HepG2 (cell line): Measurements from ENCODE around the gene TBC1D24. TPM values are rescaled to one million over a fixed set of nuclear protein-coding genes. Genes with fewer than 3 reads are reported as not detected.

Source experiments
- JDP2 ChIP-seq: sonication (generic); formaldehyde crosslinking; IDR thresholded peaks from 2 replicates; pipeline ENCODE4 v1.8.1; 2022; ENCODE audit warnings: missing genetic modification reagents, borderline replicate concordance
- MLX ChIP-seq: IDR thresholded peaks from 2 replicates; pipeline ENCODE4 v1.6.1; 2016
- NFE2 ChIP-seq: sonication (generic); formaldehyde crosslinking; IDR thresholded peaks from 2 replicates; pipeline ENCODE4 v1.4.0; 2020; ENCODE audit warnings: missing genetic modification reagents
- PATZ1 ChIP-seq: sonication (generic); formaldehyde crosslinking; IDR thresholded peaks from 2 replicates; pipeline ENCODE4 v1.4.0; 2020; ENCODE audit warnings: missing genetic modification reagents
- SAFB2 ChIP-seq: sonication (generic); formaldehyde crosslinking; IDR thresholded peaks from 2 replicates; pipeline ENCODE4 v1.5.1; 2020; ENCODE audit warnings: missing genetic modification reagents, low read depth, mild to moderate bottlenecking, borderline replicate concordance
- SETDB1 ChIP-seq: sonication (generic); formaldehyde crosslinking; IDR thresholded peaks from 2 replicates; pipeline ENCODE4 v1.5.1; 2020; ENCODE audit warnings: missing genetic modification reagents, mild to moderate bottlenecking, borderline replicate concordance
- SMC3 ChIP-seq: IDR thresholded peaks from 2 replicates; pipeline ENCODE4 v1.6.1; 2011; ENCODE audit warnings: low read length, improper control_type of control experiment
- TBX3 ChIP-seq: fragments of 450-650 bp; IDR thresholded peaks from 2 replicates; pipeline ENCODE4 v1.6.1; 2017; ENCODE audit warnings: antibody characterized with exemption, mild to moderate bottlenecking, inconsistent platforms, borderline replicate concordance
- TEAD3 ChIP-seq: optimal IDR thresholded peaks from 2 replicates; pipeline ENCODE3; 2016; ENCODE audit warnings: borderline replicate concordance
- XRCC5 ChIP-seq: fragments of 200-400 bp; formaldehyde crosslinking; optimal IDR thresholded peaks from 2 replicates; pipeline ENCODE3; 2017; ENCODE audit warnings: mild to moderate bottlenecking, low read length
- ZBTB1 ChIP-seq: sonication (generic); formaldehyde crosslinking; IDR thresholded peaks from 2 replicates; pipeline ENCODE4 v1.4.0; 2020; ENCODE audit warnings: missing genetic modification reagents, borderline replicate concordance
- ZBTB2 ChIP-seq: sonication (generic); formaldehyde crosslinking; IDR thresholded peaks from 2 replicates; pipeline ENCODE4 v1.8.0; 2022; ENCODE audit warnings: low read depth, missing genetic modification reagents
- ZFP36 ChIP-seq: fragments of 150-350 bp; IDR thresholded peaks from 2 replicates; pipeline ENCODE4 v1.6.1; 2018; ENCODE audit warnings: borderline replicate concordance, low read length, low read depth; ENCODE audit not compliant: partially characterized antibody
- ZNF124 ChIP-seq: sonication (generic); formaldehyde crosslinking; IDR thresholded peaks from 2 replicates; pipeline ENCODE4 v1.4.0; 2020; ENCODE audit warnings: missing genetic modification reagents
- ZSCAN9 ChIP-seq: IDR thresholded peaks from 2 replicates; pipeline ENCODE4 v1.6.1; 2016; ENCODE audit warnings: borderline replicate concordance
- polyA plus RNA-seq, 8 experiments: library from polyadenylated mRNA; depleted of rRNA in 3 of 8; stranded (reverse) in 7 of 8; unstranded in 1 of 8; fragments of >200 nt; fragmentation: Illumina TruSeq in 4 of 8; extraction: Trizol in 4 of 8; gene quantifications; 2 replicates each; pipeline versions ENCODE4 v1.2.1 to v1.2.3, GENCODE V29; 2011 to 2016; ENCODE audit warnings: low read depth in 4 of 8, missing spikeins in 1 of 8, mixed read lengths in 1 of 8; ENCODE audit not compliant: insufficient read depth in 1 of 8
- total RNA-seq, 5 experiments: library from RNA; depleted of rRNA; stranded (reverse); fragments of >200 nt; fragmentation: Illumina TruSeq; extraction: Trizol; gene quantifications; 2 replicates each; pipeline ENCODE4 v1.2.3, GENCODE V29; 2016; ENCODE audit warnings: low read depth in 1 of 5
- TF ChIP-seq, protein P1 (sequence below): sonication (generic); formaldehyde crosslinking; IDR thresholded peaks from 2 replicates; pipeline ENCODE4 v1.4.0; 2020; ENCODE audit warnings: mild to moderate bottlenecking, missing genetic modification reagents

Gene TBC1D24
- total and polyA plus RNA-seq, 2 of the 13 experiments (the other 11 are each of a cell fraction or from before 2014, with no cell fraction given) = 7.7 to 13.7 TPM

DNA sequence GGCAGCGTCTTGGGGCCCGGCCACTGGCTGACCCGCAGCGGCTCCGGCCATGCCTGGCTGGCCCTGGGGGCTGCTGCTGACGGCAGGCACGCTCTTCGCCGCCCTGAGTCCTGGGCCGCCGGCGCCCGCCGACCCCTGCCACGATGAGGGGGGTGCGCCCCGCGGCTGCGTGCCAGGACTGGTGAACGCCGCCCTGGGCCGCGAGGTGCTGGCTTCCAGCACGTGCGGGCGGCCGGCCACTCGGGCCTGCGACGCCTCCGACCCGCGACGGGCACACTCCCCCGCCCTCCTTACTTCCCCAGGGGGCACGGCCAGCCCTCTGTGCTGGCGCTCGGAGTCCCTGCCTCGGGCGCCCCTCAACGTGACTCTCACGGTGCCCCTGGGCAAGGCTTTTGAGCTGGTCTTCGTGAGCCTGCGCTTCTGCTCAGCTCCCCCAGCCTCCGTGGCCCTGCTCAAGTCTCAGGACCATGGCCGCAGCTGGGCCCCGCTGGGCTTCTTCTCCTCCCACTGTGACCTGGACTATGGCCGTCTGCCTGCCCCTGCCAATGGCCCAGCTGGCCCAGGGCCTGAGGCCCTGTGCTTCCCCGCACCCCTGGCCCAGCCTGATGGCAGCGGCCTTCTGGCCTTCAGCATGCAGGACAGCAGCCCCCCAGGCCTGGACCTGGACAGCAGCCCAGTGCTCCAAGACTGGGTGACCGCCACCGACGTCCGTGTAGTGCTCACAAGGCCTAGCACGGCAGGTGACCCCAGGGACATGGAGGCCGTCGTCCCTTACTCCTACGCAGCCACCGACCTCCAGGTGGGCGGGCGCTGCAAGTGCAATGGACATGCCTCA lies 3.1 kb upstream of the TBC1D24 start (continued):
- TF ChIP-seq ZNF124 (CRISPR knock-in tag) (no peak), ZBTB2 (CRISPR knock-in tag) (peak; percentile 31; the same call in 1 of the 2 replicates), XRCC5 (peak; percentile 23), ZSCAN9 (CRISPR knock-in tag) (no peak), MLX (CRISPR knock-in tag) (no peak), SAFB2 (no peak), TEAD3 (CRISPR knock-in tag) (peak; percentile 66), TBX3 (no peak), NFE2 (no peak), JDP2 (no peak), SMC3 (no peak), SETDB1 (CRISPR knock-in tag) (no peak), ZFP36 (no peak), PATZ1 (0 out of 2 replicates have a peak, but pooled peaks have one; percentile 49), ZBTB1 (CRISPR knock-in tag) (no peak)
- TF ChIP-seq, protein P1, sequence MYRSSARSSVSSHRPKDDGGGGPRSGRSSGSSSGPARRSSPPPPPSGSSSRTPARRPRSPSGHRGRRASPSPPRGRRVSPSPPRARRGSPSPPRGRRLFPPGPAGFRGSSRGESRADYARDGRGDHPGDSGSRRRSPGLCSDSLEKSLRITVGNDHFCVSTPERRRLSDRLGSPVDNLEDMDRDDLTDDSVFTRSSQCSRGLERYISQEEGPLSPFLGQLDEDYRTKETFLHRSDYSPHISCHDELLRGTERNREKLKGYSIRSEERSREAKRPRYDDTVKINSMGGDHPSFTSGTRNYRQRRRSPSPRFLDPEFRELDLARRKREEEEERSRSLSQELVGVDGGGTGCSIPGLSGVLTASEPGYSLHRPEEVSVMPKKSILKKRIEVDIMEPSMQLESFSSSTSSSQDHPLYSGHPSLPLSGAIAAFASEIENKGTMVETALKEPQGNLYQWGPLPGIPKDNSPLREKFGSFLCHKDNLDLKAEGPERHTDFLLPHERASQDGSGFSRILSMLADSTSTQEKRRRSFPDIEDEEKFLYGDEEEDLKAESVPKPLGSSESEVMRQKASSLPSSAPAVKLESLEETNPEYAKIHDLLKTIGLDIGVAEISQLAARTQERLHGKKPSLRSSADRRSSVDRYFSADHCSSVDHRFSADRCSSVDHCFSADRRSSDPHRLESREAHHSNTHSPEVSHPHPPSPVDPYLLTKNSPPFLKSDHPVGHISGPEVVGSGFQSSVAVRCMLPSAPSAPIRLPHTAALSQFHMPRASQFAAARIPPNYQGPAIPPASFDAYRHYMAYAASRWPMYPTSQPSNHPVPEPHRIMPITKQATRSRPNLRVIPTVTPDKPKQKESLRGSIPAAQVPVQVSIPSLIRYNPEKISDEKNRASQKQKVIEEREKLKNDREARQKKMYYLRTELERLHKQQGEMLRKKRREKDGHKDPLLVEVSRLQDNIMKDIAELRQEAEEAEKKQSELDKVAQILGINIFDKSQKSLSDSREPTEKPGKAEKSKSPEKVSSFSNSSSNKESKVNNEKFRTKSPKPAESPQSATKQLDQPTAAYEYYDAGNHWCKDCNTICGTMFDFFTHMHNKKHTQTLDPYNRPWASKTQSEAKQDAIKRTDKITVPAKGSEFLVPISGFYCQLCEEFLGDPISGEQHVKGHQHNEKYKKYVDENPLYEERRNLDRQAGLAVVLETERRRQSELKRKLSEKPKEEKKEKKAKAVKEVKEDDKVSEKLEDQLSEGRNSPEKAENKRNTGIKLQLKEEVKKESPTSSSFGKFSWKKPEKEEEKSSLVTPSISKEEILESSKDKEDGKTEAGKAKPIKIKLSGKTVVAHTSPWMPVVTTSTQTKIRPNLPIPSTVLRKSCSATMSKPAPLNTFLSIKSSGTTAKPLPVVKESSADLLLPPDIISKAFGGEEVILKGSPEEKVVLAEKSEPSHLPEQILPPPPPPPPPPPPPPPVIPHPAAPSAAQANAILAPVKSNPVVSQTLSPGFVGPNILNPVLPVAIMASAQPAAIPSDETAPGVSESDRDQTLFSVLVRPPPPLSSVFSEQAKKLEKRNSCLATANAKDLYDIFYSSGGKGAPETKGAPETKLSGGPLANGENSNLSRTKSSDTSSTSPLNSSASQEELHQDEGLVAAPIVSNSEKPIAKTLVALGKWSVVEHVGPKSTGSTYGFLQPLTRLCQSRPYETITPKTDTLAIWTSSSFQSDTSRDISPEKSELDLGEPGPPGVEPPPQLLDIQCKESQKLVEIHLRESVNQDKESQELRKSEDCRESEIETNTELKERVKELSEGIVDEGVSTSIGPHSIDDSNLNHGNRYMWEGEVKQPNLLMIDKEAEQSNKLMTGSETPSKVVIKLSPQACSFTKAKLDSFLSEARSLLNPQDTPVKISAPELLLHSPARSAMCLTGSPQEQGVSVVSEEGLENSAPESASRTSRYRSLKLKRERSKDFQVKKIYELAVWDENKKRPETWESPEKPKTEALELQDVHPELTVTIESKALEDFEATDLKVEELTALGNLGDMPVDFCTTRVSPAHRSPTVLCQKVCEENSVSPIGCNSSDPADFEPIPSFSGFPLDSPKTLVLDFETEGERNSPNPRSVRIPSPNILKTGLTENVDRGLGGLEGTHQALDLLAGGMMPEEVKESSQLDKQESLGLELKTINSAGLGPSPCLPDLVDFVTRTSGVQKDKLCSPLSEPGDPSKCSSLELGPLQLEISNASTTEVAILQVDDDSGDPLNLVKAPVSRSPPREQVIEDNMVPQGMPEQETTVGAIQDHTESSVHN (CRISPR knock-in tag) = no peak
